ENCODE results near the gene ZNF575. TPM values are rescaled to one million over a fixed set of nuclear protein-coding genes. Genes with fewer than 3 reads are reported as not detected.
A peak's percentile ranks its signal among the peaks of the same experiment; 100 is the strongest.

ZNF575 gene
- total RNA-seq, 1 donor from 2014 or later: 2.6 TPM

- Mint-ChIP-seq H3K36me3 (ENCODE audit: low read depth) (peaks cover 8% of the 10 kb centered on the region), H3K9me3 (no peaks in the 10 kb centered on the region), H3K27ac (no peak overlapping the region), H3K4me1 (ENCODE audit: low read depth) (peaks cover 9% of the 10 kb centered on the region), H3K27me3 (ENCODE audit: insufficient read depth) (no peaks in the 10 kb centered on the region), H3K4me3 (no peak overlapping the region)
- intact Hi-C loops (cut with micrococcal nuclease): loop anchor here (10.0 kb wide), 1 partner anchor 172 kb away; no protein-coding TSS in a partner anchor
- DNase-seq (ENCODE audit: low spot score): no peak
These were observed 19.6 kb downstream of the ZNF575 start for GRCh38 chr19:43552616-43553015.

GRCh38 chr19:43553656-43554055, 20.7 kb downstream of the ZNF575 start:
- Mint-ChIP-seq H3K36me3 (ENCODE audit: low read depth) (peaks cover 8% of the 10 kb centered on the region), H3K27me3 (ENCODE audit: insufficient read depth) (no peaks in the 10 kb centered on the region), H3K27ac (no peak overlapping the region), H3K4me3 (no peak overlapping the region), H3K4me1 (ENCODE audit: low read depth) (peaks cover 9% of the 10 kb centered on the region), H3K9me3 (no peaks in the 10 kb centered on the region)
- no peak for DNase-seq (ENCODE audit: low spot score)
- intact Hi-C loops (cut with micrococcal nuclease): loop anchor here (10.0 kb wide), 1 partner anchor 171 kb away; no protein-coding TSS in a partner anchor

GRCh38 chr19:43554317-43554895, 21.4 kb downstream of the ZNF575 start:
- H3K27ac Mint-ChIP-seq: peak overlapping the region; percentile 18
- H3K9me3 Mint-ChIP-seq: no peaks in the 10 kb centered on the region
- H3K4me3 Mint-ChIP-seq: no peak overlapping the region
- DNase-seq (ENCODE audit: low spot score): no peak
- H3K36me3 Mint-ChIP-seq (ENCODE audit: low read depth): peaks cover 8% of the 10 kb centered on the region
- no peaks in the 10 kb centered on the region for H3K27me3 Mint-ChIP-seq (ENCODE audit: insufficient read depth)
- intact Hi-C loops (cut with micrococcal nuclease): loop anchor here (10.0 kb wide), 1 partner anchor 170 kb away; no protein-coding TSS in a partner anchor
- H3K4me1 Mint-ChIP-seq (ENCODE audit: low read depth): peaks cover 9% of the 10 kb centered on the region

GRCh38 chr19:43555185-43555770, 22.3 kb downstream of the ZNF575 start:
- peak overlapping the region; percentile 18 for H3K27ac Mint-ChIP-seq
- intact Hi-C loops (cut with micrococcal nuclease): loop anchor here (1.0 to 10.0 kb wide), 3 partner anchors 39 to 252 kb away; no protein-coding TSS in a partner anchor
- H3K9me3 Mint-ChIP-seq: no peaks in the 10 kb centered on the region
- peaks cover 9% of the 10 kb centered on the region for H3K36me3 Mint-ChIP-seq (ENCODE audit: low read depth)
- peaks cover 9% of the 10 kb centered on the region for H3K4me1 Mint-ChIP-seq (ENCODE audit: low read depth)
- H3K27me3 Mint-ChIP-seq (ENCODE audit: insufficient read depth): no peaks in the 10 kb centered on the region
- peak; percentile 75 for DNase-seq (ENCODE audit: low spot score)
- H3K4me3 Mint-ChIP-seq: no peak overlapping the region

- intact Hi-C loops (cut with micrococcal nuclease): no loop called here
- peaks cover 32% of the 10 kb centered on the region for H3K4me1 Mint-ChIP-seq (ENCODE audit: low read depth)
- DNase-seq (ENCODE audit: low spot score): no peak
- H3K36me3 Mint-ChIP-seq (ENCODE audit: low read depth): peaks cover 21% of the 10 kb centered on the region
- no peaks in the 10 kb centered on the region for H3K9me3 Mint-ChIP-seq
- no peaks in the 10 kb centered on the region for H3K27me3 Mint-ChIP-seq (ENCODE audit: insufficient read depth)
- H3K4me3 Mint-ChIP-seq: no peak overlapping the region
- H3K27ac Mint-ChIP-seq: no peak overlapping the region
These were observed 27.7 kb downstream of the ZNF575 start for GRCh38 chr19:43560687-43561086.

GRCh38 chr19:43561139-43561970, 28.4 kb downstream of the ZNF575 start:
- H3K4me1 Mint-ChIP-seq (ENCODE audit: low read depth): peaks cover 32% of the 10 kb centered on the region
- no peaks in the 10 kb centered on the region for H3K9me3 Mint-ChIP-seq
- peaks cover 21% of the 10 kb centered on the region for H3K36me3 Mint-ChIP-seq (ENCODE audit: low read depth)
- peak overlapping the region; percentile 74 for H3K27ac Mint-ChIP-seq
- intact Hi-C loops (cut with micrococcal nuclease): no loop called here
- DNase-seq (ENCODE audit: low spot score): no peak
- no peak overlapping the region for H3K4me3 Mint-ChIP-seq
- no peaks in the 10 kb centered on the region for H3K27me3 Mint-ChIP-seq (ENCODE audit: insufficient read depth)

GRCh38 chr19:43562226-43562697, 29.3 kb downstream of the ZNF575 start:
- Mint-ChIP-seq H3K36me3 (ENCODE audit: low read depth) (peaks cover 23% of the 10 kb centered on the region), H3K4me3 (peak overlapping the region; percentile 51)
- intact Hi-C loops (cut with micrococcal nuclease): loop anchor here (1.0 to 2.0 kb wide), 4 partner anchors 13 to 57 kb away; partner anchors contain the start of genes IRGQ, PINLYP, XRCC1 and ZNF428

GRCh38 chr19:43562698-43563241, 29.8 kb downstream of the ZNF575 start:
- Mint-ChIP-seq H3K4me1 (ENCODE audit: low read depth) (peaks cover 32% of the 10 kb centered on the region), H3K27ac (peak overlapping the region; percentile 74), H3K27me3 (ENCODE audit: insufficient read depth) (no peaks in the 10 kb centered on the region), H3K4me3 (peak overlapping the region; percentile 37), H3K36me3 (ENCODE audit: low read depth) (peaks cover 23% of the 10 kb centered on the region), H3K9me3 (no peaks in the 10 kb centered on the region)
- intact Hi-C loops (cut with micrococcal nuclease): loop anchor here (1.0 to 2.0 kb wide), 4 partner anchors 13 to 57 kb away; partner anchors contain the start of genes IRGQ, PINLYP, XRCC1 and ZNF428
- peak; percentile 54 for DNase-seq (ENCODE audit: low spot score)

More at GRCh38 chr19:43562226-43562697, 29.3 kb downstream of the ZNF575 start:
- no peak for DNase-seq (ENCODE audit: low spot score)
- Mint-ChIP-seq H3K9me3 (no peaks in the 10 kb centered on the region), H3K4me1 (ENCODE audit: low read depth) (peaks cover 32% of the 10 kb centered on the region), H3K27me3 (ENCODE audit: insufficient read depth) (no peaks in the 10 kb centered on the region), H3K27ac (peak overlapping the region; percentile 74)

- no peaks in the 10 kb centered on the region for H3K9me3 Mint-ChIP-seq
- DNase-seq (ENCODE audit: low spot score): no peak
- no peaks in the 10 kb centered on the region for H3K27me3 Mint-ChIP-seq (ENCODE audit: insufficient read depth)
- H3K4me1 Mint-ChIP-seq (ENCODE audit: low read depth): peaks cover 32% of the 10 kb centered on the region
- H3K4me3 Mint-ChIP-seq: no peak overlapping the region
- peaks cover 23% of the 10 kb centered on the region for H3K36me3 Mint-ChIP-seq (ENCODE audit: low read depth)
- peak overlapping the region; percentile 74 for H3K27ac Mint-ChIP-seq
- intact Hi-C loops (cut with micrococcal nuclease): loop anchor here (2.0 kb wide), 1 partner anchor 29 kb away; no protein-coding TSS in a partner anchor
These were observed 30.9 kb downstream of the ZNF575 start for GRCh38 chr19:43563816-43564457.

GRCh38 chr19:43564800-43565199, 31.8 kb downstream of the ZNF575 start:
- H3K27ac Mint-ChIP-seq: no peak overlapping the region
- intact Hi-C loops (cut with micrococcal nuclease): no loop called here
- H3K4me3 Mint-ChIP-seq: no peak overlapping the region
- H3K9me3 Mint-ChIP-seq: no peaks in the 10 kb centered on the region
- peaks cover 23% of the 10 kb centered on the region for H3K36me3 Mint-ChIP-seq (ENCODE audit: low read depth)
- peaks cover 32% of the 10 kb centered on the region for H3K4me1 Mint-ChIP-seq (ENCODE audit: low read depth)
- H3K27me3 Mint-ChIP-seq (ENCODE audit: insufficient read depth): no peaks in the 10 kb centered on the region
- no peak for DNase-seq (ENCODE audit: low spot score)

GRCh38 chr19:43569657-43570056, 36.7 kb downstream of the ZNF575 start:
- H3K4me1 Mint-ChIP-seq (ENCODE audit: low read depth): peaks cover 1% of the 10 kb centered on the region
- H3K27me3 Mint-ChIP-seq (ENCODE audit: insufficient read depth): no peaks in the 10 kb centered on the region
- H3K27ac Mint-ChIP-seq: no peak overlapping the region
- H3K9me3 Mint-ChIP-seq: no peaks in the 10 kb centered on the region
- peaks cover 9% of the 10 kb centered on the region for H3K36me3 Mint-ChIP-seq (ENCODE audit: low read depth)
- no peak for DNase-seq (ENCODE audit: low spot score)
- no peak overlapping the region for H3K4me3 Mint-ChIP-seq
- intact Hi-C loops (cut with micrococcal nuclease): no loop called here

- Mint-ChIP-seq H3K4me3 (no peak overlapping the region), H3K27me3 (ENCODE audit: insufficient read depth) (no peaks in the 10 kb centered on the region), H3K9me3 (no peaks in the 10 kb centered on the region), H3K36me3 (ENCODE audit: low read depth) (peaks cover 11% of the 10 kb centered on the region), H3K4me1 (ENCODE audit: low read depth) (peaks cover 7% of the 10 kb centered on the region), H3K27ac (no peak overlapping the region)
- no peak for DNase-seq (ENCODE audit: low spot score)
- intact Hi-C loops (cut with micrococcal nuclease): no loop called here
These were observed 37.3 kb downstream of the ZNF575 start for GRCh38 chr19:43570174-43570791.
